ENCODE data around the gene OGDH. TPM values are rescaled to one million over a fixed set of nuclear protein-coding genes. Genes with fewer than 3 reads are reported as not detected.

Gene OGDH
- total RNA-seq, 3 donors from 2014 or later: 141 to 186 (median 159) TPM

- no peak overlapping the region for H3K4me3 ChIP-seq
- H3K36me3 ChIP-seq (ENCODE audit: low read depth): no peaks in the 10 kb centered on the region
- peaks cover 31% of the 10 kb centered on the region for H3K4me1 ChIP-seq (ENCODE audit: low read depth)
- no peak for DNase-seq
- intact Hi-C loops (cut with DNase I, micrococcal nuclease): no loop called here
- peak; percentile 52 for ATAC-seq
- H3K9me3 ChIP-seq: no peaks in the 10 kb centered on the region
- TF ChIP-seq CTCF (IDR thresholded peaks at IDR 0.05): no peak
These were observed 148.6 kb downstream of the OGDH start for GRCh38 chr7:44754802-44755697.

GRCh38 chr7:44755698-44756627, 149.5 kb downstream of the OGDH start:
- DNase-seq (no peak), ATAC-seq (no peak)
- no peaks in the 10 kb centered on the region for H3K36me3 ChIP-seq (ENCODE audit: low read depth)
- H3K9me3 ChIP-seq: no peaks in the 10 kb centered on the region
- TF ChIP-seq CTCF (IDR thresholded peaks at IDR 0.05): no peak
- intact Hi-C loops (cut with DNase I, micrococcal nuclease): no loop called here
- H3K4me3 ChIP-seq: no peak overlapping the region
- peaks cover 22% of the 10 kb centered on the region for H3K4me1 ChIP-seq (ENCODE audit: low read depth)

GRCh38 chr7:44756904-44757303, 150.5 kb downstream of the OGDH start:
- Histone ChIP-seq H3K9me3 (no peaks in the 10 kb centered on the region), H3K4me1 (ENCODE audit: low read depth) (peaks cover 19% of the 10 kb centered on the region), H3K4me3 (no peak overlapping the region), H3K36me3 (ENCODE audit: low read depth) (no peaks in the 10 kb centered on the region)
- TF ChIP-seq CTCF (IDR thresholded peaks at IDR 0.05): no peak
- DNase-seq (no peak), ATAC-seq (no peak)
- intact Hi-C loops (cut with DNase I, micrococcal nuclease): no loop called here

GRCh38 chr7:44757311-44757710, 150.9 kb downstream of the OGDH start:
- no peak for TF ChIP-seq CTCF (IDR thresholded peaks at IDR 0.05)
- DNase-seq: no peak
- peaks cover 23% of the 10 kb centered on the region for H3K4me1 ChIP-seq (ENCODE audit: low read depth)
- intact Hi-C loops (cut with DNase I, micrococcal nuclease): no loop called here
- no peaks in the 10 kb centered on the region for H3K36me3 ChIP-seq (ENCODE audit: low read depth)
- no peak for ATAC-seq
- H3K9me3 ChIP-seq: no peaks in the 10 kb centered on the region
- no peak overlapping the region for H3K4me3 ChIP-seq

- H3K9me3 ChIP-seq: no peaks in the 10 kb centered on the region
- DNase-seq: no peak
- H3K4me1 ChIP-seq (ENCODE audit: low read depth): peaks cover 24% of the 10 kb centered on the region
- no peak for TF ChIP-seq CTCF (IDR thresholded peaks at IDR 0.05)
- H3K36me3 ChIP-seq (ENCODE audit: low read depth): no peaks in the 10 kb centered on the region
- no peak for ATAC-seq
- intact Hi-C loops (cut with DNase I, micrococcal nuclease): no loop called here
- no peak overlapping the region for H3K4me3 ChIP-seq
These were observed 151.3 kb downstream of the OGDH start for GRCh38 chr7:44757739-44758138.

Other genes with a start within 250 kb of the OGDH start
- 100 to 1,000 TPM in 1 of 3 donors, 10 to 100 TPM in 2; 66.3 to 108 (median 76.0) TPM for gene NUDCD3, start 116.0 kb upstream of the OGDH start, total RNA-seq
- gene NPC1L1, start 65.3 kb upstream of the OGDH start, total RNA-seq: under 1 TPM in 2 of 3 donors, not detected in 1; 0.12 to 0.82 TPM
- gene DDX56, start 32.7 kb upstream of the OGDH start, total RNA-seq: 10 to 100 TPM; 50.7 to 60.6 (median 60.0) TPM
- 10 to 100 TPM; 76.7 to 93.3 (median 84.9) TPM for gene TMED4, start 24.4 kb upstream of the OGDH start, total RNA-seq
- gene ZMIZ2, start 142.2 kb downstream of the OGDH start, total RNA-seq: 100 to 1,000 TPM in 1 of 3 donors, 10 to 100 TPM in 2; 80.4 to 104 (median 89.8) TPM
- 1,000 to 10,000 TPM in 2 of 3 donors, 100 to 1,000 TPM in 1; 792 to 1,320 (median 1,014) TPM for gene PPIA, start 190.1 kb downstream of the OGDH start, total RNA-seq
- gene H2AZ2, start 241.5 kb downstream of the OGDH start, total RNA-seq: 100 to 1,000 TPM; 126 to 242 (median 158) TPM